ENCODE data around the gene SAMD14.

- peak in 1 of 2 experiments; percentile 50; a peak in 4 of 5 replicates for TF ChIP-seq RAD21 (conservative IDR thresholded peaks at IDR 0.05 in 1 of 2, IDR thresholded peaks at IDR 0.05 in 1 of 2)
- no peak for TF ChIP-seq ESRRA (IDR thresholded peaks at IDR 0.05; ENCODE audit: borderline replicate concordance, low read length)
- no peak for TF ChIP-seq CTCF (IDR thresholded peaks at IDR 0.05)
- peak; percentile 21; the same call in 1 of the 2 replicates for TF ChIP-seq POLR2A (IDR thresholded peaks at IDR 0.05; ENCODE audit: low read length)
- TF ChIP-seq HEYL (CRISPR knock-in tag; IDR thresholded peaks at IDR 0.05) = no peak
- TF ChIP-seq EP300 (IDR thresholded peaks at IDR 0.05) = peak; percentile 69 to 88; a peak in 2 of 5 replicates
- TF ChIP-seq USF2 (IDR thresholded peaks at IDR 0.05) = no peak
- 0 out of 2 replicates have a peak, but pooled peaks have one; percentile 48 for TF ChIP-seq TFCP2L1 (CRISPR knock-in tag; IDR thresholded peaks at IDR 0.05)
- TF ChIP-seq PHF8 (IDR thresholded peaks at IDR 0.05; ENCODE audit: borderline replicate concordance, low read depth) = no peak
- TF ChIP-seq SMC3 (IDR thresholded peaks at IDR 0.05) = peak; percentile 60
- TF ChIP-seq ATOH8 (CRISPR knock-in tag; IDR thresholded peaks at IDR 0.05; ENCODE audit: low read depth) = no peak; the same call in 1 of the 2 replicates
These were observed 67.4 kb downstream of the SAMD14 start for GRCh38 chr17:50062293-50063243.

All from A549 (cell line).